NCI-H460 (cell line): ENCODE results near the gene DIAPH2. TPM values are rescaled to one million over a fixed set of nuclear protein-coding genes. Genes with fewer than 3 reads are reported as not detected.

Source experiments
- DNase-seq: peaks from one replicate; pipeline ENCODE4 v3.0.0-alpha.2; 2016; ENCODE audit warnings: low read depth; ENCODE audit errors: extremely low read depth
- total RNA-seq: library from RNA; depleted of rRNA; stranded (reverse); fragments of >200 nt; shearing (Covaris generic); gene quantifications from 2 replicates; pipeline ENCODE4 v1.2.3, GENCODE V29; 2014

Gene DIAPH2
- total RNA-seq, 1 experiment from 2014 or later: 29.6 TPM

DNA sequence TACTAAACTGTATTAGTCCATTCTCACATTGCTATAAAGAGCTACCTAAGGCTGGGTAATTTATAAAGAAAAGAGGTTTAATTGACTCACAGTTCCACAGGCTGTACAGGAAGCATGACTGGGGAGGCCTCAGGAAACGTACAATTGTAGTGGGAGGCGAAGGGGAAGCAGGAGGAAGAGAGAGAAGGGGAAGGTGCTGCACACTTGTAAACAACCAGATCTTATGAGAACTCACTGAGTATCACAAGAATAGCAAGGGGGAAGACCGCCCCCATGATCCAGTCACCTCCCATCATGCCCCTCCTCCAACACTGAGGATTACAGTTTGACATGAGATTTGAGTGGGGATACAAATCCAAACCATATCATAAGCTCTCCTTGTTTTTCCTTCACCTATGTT, 239.9 kb downstream of the DIAPH2 start:
- no peak for DNase-seq

DNA sequence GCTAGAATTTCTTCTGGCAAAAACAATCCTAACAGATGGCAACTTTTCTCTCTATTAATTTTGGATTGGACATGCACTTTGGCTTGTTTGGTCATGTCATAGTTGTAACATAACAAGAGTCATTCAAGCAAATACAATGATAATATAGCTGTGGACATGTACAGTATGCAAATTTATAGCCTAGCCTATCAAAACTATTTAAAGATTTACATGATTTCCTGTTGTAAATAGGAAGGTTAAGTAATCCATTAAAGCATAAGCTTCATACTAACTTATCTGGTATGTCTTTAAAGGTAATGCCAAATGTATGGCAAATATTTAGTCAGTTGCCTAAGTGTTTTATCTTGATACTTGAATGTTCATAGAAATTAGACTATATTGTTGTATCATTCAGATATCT, 244.4 kb downstream of the DIAPH2 start:
- no peak for DNase-seq

DNA sequence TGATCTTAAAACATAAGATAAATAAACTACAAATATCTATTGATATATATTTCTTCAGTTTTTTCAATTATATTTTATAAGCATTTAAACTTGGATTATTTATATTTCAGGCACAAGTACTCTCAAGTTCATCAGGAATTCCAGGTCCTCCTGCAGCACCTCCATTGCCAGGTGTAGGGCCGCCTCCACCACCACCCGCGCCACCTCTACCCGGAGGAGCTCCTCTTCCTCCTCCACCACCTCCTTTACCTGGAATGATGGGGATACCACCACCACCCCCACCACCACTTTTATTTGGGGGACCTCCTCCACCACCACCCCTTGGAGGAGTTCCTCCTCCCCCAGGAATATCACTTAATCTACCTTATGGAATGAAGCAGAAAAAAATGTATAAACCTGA, 273.1 kb downstream of the DIAPH2 start:
- no peak for DNase-seq

DNA sequence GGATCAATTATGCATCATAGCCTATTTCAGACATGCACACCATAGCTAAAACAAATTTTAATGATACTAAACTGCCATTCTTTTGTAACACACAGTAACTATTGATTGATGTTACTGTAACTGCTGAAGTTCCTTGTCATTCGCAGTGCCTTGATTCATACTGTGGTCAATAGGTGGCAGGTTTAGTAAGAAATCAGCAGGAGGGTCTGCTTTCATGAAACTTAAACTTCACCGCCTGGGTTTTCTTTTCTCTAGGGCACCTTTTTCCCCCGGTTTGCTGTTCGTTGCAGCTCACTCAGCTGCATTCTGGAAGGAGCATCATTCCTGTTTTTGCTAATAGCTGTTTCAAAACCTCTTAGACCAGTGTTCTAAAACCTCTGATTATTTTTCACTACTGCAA, 287.2 kb downstream of the DIAPH2 start:
- no peak for DNase-seq

DNA sequence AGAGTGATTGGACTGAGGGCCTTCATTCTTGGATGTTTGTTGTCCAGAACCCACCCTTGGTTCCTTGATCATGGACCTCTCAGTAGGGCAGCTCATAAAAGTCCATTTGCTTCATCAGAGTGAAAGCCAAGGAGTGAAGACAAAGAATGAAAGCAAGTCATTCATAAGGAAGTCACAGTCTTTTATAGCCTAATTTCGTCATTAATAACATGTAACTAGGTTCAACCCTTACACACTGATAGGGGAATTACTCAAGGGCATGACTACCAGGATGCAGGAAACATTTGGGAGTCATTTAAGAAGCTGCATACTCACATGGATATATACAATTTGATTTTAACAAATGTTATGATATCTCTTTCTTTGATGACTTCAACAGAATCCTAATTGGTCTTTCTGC, 294.3 kb downstream of the DIAPH2 start:
- no peak for DNase-seq

DNA sequence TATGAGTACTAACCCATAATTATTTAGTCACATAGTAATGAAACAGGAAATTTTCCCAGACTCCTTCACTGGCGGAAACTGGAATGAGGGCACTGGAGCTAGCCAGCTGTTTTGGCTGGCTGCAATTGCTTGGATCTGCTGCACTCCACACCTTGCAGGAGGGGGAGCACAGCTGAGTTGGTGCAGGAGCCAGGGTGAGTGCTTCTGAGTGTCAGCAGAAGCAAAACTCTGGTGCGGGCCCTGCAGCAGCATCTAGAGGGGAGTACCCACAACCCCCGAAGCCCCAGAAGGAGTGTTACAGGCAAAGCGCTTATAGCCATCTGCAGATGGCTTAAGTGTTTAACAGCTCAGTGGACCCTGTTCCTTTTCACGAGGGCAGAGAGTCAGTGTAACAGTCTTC, 295.1 kb downstream of the DIAPH2 start:
- DNase-seq: no peak

DNA sequence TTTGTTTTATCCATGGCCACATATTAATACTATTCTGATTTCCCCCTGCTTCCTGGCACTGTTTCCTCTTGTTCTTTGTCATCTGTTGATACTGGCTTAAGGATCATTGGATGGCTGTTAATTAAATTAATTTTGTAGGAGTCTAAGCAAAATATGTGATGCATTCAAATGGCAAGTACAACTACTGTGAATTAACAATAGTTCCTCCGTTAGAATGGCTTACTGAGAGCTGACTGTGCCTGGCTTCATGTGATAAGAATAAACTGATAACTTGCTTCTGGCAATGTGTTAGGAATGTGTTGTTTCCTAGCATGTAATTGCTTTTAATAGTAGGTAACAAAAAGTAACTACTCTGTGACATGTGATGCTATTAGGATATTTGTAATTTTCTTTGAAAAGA, 297.5 kb downstream of the DIAPH2 start:
- DNase-seq: no peak

DNA sequence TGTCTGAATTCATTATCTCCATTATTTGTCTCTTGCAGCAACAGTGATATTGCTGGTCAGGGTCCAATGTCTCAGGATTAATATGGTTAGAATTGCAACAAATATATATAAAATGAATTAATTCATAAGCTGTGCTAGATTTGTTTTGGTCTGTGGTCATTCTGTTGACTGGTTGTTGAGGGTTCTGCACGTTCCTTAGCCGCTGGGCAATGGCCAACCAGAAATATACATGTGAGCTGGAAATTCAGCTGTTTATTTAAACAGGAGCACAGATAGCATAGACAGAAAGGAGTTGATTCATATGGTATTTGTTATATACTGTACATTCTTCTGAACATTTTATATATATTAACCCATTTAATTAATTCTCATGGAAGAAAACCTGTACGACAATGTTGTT, 299.9 kb downstream of the DIAPH2 start:
- DNase-seq: no peak

DNA sequence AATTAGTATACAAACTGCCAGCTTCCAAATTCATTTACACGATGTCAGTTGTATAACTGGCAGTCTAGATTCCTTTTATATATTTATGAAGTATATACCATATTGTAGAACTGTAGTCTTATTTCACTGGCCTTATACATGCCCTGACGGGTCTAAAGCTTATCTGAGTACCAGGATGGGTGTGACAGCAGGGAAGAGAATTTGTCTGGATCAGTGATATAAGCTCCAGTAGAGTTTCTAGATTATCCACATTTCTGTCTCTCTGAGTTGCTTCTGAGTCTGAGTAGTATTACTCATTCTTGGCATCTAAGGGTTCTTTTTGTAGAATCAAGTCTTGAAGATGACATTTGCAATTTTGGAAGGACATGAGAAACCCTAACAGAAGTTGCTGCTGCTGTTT, 300.4 kb downstream of the DIAPH2 start:
- no peak for DNase-seq

DNA sequence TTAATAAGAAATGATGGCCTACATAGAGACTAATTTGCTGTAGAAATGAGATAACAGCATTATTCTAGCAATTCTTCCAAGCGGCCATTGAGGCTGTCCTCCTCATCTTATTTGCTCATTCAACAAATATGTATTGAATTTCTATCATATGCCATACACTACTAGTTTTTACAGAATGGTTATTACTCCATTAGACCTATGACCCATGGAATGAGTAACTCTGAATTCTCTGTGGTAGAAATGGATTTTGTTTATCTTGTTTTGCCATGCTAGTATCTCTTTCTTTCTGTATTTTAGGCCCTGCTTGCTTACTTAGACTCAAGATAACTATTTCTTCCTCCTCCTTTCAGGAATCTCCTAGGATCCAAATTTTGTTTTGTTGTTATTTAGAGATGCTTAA, 302.6 kb downstream of the DIAPH2 start:
- DNase-seq: no peak

DNA sequence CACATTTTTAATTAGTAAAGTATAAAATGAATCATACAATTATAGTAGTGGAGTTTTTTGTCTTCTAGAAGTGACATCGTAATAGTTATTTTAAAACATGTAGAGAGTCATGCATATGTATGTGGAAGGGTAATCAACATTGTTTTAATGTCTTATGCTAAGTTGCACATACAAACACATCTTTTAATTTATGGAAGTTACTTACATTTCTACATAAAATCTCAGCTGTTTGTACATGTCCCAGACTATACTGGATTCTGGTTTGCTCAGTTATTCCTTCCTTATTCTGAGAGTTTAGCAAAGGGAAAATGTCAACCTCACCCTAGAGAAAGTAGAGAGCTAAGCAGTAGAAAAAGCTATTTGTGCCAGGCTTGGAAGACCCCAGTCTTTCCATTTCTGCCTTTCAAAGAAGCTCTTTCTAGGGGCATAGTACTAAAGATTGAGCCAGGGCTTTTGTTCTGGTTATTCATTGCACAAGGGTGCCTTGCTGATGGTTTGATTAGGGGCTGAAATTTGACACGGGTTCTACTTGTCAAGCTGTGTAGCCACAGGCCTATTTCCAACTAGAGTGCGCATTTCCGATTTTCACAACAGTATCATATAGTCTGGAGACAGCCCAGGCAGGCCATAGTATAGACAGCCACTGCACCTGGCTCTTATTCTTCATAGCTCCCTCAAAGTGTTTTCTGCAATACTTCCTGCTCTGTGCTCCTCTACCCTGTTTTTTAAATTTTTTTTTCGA, 305.4 kb downstream of the DIAPH2 start:
- DNase-seq: no peak

DNA sequence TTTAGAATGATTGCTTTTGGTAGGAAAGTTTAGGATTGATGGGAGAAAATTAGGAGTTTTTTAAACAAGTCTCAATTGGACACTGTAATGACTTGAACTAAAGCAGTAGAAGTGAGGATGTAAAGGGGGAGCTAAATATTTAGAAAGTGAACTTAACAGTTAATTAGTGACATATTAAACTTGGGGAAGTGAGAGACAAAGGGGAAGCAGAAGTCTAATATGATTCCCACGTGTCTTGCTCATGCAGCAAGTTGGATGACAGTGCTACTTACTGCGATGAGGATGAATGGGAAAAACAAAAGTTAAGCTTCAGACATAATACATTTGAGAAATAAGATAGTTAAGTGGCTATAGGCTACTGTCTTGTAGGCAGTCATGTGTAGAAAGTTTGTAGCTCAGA, 309.5 kb downstream of the DIAPH2 start:
- no peak for DNase-seq

DNA sequence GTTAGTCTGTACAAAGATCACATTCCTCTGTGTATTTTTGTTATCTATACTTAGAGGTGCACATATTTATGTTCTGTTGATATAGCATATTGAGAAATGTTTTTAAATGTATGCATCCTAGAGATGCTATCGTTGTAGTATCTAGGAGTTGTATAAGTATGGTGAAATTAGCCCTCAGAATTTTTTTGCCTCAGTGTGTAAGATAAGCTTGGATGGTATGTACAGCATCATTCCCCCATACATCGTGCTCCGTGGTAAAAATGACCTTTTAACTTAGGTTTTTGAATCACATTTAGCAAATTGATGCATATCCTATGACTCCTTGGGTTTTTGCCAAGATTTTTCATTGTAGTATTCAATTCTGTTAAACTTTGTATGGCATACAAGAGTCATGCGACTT, 312.6 kb downstream of the DIAPH2 start:
- DNase-seq: no peak

DNA sequence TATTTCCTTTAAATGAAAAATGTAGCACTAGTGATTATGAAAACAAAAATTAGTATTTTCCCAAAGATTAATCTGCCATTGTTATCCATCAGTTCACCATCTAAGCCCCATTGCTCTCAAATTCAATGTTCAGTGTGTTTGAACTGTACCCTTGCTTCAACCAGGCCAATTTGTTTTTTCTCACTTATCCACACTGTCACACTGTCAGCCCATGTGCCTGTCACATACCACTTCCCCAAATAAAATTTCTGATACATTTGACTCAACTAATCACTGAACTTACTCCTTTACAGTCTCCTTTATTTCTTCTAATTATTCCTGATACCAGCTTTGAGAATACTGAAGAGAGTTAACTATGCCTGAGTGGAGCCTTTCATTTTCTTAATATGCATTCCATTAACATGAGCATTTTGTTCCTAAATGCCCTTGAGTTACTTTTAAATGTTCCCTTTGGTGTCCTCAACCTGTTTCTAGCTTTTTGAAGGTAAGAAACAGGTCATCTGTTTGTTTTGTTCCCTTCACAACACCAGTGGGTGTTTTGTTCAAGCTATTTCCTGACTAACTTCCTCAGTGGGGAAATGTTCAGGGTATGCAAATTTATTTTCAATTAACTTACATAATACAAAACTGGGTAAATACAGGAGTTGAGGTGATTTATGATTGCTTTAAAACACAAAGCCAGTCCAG, 316.2 kb downstream of the DIAPH2 start:
- DNase-seq: no peak

DNA sequence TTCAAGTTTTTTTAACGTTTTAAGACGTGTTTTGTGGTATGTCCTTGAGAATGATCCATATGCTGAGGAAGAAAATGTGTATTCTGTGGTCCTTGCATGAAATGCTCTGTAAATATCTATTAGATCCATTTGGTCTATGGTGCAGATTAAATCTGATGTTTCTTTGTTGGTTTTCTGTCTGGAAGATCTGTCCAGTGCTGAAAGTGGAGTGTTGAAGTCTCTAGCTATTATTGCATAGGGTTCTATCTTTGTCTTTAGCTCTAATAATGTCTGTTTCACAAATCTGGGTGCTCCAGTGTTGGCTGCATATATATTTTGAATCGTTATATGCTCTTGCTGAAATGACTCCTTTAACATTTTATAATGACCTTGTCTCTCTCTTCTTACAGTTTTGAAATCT, 321.5 kb downstream of the DIAPH2 start:
- no peak for DNase-seq

DNA sequence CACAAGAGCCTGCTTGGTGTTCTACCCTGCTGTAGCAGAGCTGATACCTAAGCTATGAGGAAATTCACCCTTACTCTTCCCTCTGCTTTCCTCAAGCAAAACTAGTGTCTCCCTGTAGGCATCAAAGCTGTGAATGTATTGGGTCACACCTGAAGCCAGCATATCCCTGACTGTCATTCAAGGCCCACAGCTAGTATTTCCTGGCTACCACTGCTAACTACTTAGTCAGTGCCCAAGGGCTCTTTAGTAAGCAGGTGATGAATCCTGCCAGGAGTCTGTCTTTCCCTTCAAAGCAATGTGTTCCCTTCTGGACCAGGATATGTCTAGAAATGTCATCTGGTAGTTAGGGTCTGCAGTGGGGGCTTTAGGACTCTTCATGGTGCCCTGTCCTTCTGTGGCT, 324.7 kb downstream of the DIAPH2 start:
- DNase-seq: no peak

DNA sequence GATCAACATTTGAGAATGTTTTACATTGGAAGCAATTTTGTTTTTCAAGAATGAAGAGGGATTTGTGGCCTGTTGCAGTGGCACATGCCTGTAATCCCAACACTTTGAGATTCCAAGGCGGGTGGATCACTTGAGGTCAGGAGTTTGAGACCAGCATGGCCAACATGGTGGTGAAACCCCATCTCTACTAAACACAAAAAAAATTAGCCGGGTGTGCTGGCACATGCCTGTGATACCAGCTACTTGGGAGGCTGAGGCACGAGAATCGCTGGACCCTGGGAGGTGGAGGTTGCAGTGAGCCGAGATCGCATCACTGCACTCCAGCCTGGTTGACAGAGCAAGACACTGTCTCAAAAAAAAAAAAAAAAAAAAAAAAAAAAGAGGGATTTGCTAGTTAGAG, 326.9 kb downstream of the DIAPH2 start:
- DNase-seq: no peak

DNA sequence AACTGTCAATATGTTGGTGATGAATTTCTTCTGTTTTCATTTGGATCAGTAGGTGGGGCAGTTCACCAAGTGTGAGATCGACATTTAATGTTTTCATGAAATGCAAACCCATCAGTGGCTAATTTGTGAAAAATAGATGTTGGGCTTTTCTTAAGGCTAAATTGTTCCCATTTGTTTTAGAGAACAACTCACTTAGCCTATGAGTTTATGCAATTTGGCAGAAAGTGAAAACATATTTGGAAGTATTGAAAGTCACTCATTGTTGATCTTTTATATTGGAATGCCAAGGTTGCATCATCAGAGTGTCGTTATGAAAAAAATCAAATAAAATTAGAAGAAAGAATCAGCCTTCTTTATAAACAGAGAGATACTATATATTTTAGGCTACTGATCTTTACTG, 331.5 kb downstream of the DIAPH2 start:
- no peak for DNase-seq

DNA sequence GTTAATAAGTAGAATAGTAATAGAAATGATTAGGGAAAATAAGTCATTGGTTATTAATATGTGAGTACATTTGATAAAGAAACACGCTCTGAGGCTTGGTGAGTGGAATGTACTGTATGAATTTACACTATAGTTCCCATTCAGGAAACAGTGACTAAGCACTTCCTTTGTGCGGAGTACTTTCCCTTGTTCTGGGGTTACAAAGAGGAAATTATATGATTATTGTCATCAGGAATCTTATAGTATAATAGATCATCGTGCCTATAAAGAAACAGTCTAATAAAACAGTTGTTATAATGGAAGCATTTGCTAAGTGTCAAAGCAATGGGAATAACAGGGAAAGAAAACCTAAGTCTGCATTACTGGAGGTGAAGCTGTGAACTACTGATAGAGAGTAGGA, 337.0 kb downstream of the DIAPH2 start:
- DNase-seq: peak; percentile 6

DNA sequence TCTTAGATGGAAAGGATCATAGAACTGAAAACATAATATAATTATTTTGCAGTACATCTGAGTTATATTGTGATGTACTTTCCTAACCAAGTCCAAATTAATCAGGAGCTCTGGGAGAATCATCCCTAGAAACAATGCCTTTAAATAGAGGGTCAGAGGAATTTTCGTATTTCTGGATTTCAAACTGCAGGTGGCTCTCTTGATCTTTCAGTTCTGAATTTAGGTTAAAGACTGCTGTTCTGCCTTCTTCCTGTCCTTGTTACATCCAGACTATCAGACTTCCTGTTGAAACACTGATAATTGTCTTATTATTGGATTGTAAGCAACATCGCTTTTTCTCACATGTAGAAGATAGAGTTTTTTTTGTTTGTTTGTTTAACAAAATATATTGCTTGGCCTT, 341.8 kb downstream of the DIAPH2 start:
- DNase-seq: no peak

DNA sequence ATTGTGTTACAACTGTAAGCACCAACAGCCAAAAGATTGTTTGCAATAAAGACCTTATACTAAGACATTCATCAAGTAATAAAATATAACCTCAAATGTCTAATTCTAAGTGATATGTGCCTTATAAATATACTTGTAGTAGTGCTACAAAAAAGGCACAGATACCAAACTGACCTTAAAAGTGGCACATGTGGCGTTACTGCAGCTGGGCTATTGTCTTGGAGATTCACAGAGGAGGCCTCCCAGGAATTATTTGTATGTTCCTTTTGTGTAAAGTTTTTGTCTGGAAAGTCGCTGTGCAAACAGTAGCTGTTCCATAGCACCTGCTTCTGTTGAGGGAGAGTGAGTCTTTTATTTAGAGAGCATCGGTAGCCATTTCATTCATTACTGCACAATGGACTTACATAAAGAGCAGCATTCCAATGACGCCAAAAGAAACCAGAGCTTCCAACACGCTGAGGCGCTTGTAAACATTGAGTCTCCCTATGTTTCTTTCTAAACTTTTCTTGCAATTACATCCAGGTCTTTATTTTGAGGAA, 342.8 kb downstream of the DIAPH2 start:
- no peak for DNase-seq

DNA sequence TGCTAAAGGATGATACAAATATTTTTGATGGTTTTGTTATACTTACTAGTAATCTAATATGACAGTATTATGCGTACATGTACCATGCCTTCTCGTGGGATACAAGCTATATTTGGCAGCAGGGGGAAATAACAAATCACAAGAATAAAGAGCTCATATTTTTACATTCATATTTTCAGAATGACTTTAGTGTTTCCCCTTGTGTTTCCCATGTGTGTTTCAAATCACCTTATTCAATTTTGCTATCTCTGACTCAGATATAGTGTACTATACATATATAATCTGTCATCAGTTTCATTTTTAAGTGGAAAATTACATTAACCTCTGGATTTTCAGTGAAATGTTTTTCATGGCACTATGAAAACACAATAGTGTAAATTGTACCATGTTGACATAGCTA, 345.8 kb downstream of the DIAPH2 start:
- no peak for DNase-seq
